T-helper 2 cell treated with Interferon-gamma antibody and Interleukin-4, amounts not matched to agents 100 ng/mL and 5 ng/mL, for 36 hours (primary cell): ENCODE measurements around the gene TSPEAR. TPM values are rescaled to one million over a fixed set of nuclear protein-coding genes. Genes with fewer than 3 reads are reported as not detected.
"Not testable (repeated sequence)": the region's sequence is repeated elsewhere in the genome, so short reads cannot be mapped to it uniquely, and the experiment has no call there.

Experiments
- intact Hi-C: fragments of 100-400 bp; cut with micrococcal nuclease; formaldehyde crosslinking; loops from one replicate; pipeline ENCODE4 v1.15.1; 2023
- total RNA-seq: library from RNA; stranded (reverse); gene quantifications from 2 replicates; pipeline ENCODE4 v1.2.3, GENCODE V29; 2022

TSPEAR gene
- total RNA-seq, 1 donor from 2014 or later, result not detected

DNA sequence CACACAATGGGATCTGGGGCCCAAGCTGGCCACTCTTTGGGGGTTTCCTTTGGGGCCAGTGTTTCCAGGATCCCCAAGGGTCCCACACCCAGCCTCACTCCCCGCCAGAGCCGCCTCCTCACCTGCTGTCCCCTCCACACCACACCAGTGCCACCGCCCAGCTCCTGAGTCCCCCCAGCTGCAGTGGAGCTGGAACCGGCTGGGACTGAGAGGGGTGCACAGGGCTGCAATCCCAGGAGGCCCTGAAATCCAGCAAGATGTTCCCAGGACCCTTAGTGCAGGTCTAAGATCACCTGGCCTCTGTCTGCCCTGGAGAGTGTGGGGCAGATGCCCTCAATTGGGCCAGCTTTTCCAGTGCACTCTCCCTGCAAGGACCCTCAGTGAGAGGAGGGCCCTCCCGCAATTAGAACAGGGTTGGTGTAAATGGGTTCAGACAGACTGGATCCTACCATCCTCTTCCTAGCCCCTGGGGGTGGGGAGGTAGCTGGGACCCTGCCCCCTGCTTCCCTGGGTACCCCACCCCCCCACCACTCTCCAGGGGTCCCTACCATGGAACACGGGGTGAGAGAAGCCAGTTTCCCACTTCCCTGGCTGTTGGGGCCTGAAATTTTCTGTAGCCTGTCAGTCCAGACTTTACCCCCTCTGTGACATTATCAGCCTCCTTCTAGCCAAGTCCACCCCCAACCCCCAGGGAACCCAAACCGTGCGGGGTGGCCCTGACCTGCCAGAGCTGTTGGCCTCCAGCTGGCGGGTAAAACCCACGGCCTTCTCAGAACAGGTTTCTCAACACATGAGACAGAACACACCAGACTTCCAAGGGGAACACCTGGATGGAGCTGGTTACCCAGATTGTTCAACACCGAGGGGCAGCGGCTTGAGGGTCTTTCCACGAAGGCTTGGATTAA, 7.4 kb downstream of the TSPEAR start:
- intact Hi-C loops, result no loop called here

DNA sequence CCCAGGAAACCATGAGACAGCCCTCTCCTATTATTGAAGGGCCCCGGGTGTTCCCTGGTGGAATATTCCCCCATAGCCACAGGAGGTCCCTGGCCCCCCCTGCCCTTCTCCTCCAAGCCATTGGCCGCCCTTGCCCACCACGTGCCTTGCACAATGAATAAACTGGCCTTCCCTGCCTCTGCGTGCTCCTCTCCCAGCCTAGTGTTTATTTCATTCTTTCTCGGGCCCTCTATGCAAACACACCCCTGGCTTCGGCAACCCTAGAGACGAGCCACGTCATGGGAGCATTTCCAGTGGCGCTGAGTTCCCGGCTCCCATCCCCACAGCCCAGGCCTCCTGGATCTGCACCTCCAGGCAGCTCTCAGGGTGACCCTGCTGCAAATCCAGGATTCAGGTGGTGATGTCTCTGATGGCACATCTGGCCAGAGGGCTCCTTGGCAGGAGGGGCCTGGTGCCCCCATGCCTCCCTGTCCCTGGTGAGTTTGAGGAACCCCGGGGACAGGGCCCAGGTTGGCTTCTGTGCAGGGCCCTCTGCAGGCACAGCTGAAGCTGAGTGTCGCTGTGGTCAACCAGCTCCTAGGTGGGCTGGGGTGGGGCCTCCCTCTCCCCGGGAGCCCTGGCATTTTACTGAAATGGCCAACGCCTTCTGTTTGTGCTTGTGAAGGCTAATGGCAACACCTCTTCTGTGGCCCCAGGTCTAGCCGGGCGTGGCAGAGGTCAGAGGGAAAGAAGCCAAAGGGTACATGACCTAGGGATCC, 8.2 kb downstream of the TSPEAR start:
- intact Hi-C loops, result no loop called here

DNA sequence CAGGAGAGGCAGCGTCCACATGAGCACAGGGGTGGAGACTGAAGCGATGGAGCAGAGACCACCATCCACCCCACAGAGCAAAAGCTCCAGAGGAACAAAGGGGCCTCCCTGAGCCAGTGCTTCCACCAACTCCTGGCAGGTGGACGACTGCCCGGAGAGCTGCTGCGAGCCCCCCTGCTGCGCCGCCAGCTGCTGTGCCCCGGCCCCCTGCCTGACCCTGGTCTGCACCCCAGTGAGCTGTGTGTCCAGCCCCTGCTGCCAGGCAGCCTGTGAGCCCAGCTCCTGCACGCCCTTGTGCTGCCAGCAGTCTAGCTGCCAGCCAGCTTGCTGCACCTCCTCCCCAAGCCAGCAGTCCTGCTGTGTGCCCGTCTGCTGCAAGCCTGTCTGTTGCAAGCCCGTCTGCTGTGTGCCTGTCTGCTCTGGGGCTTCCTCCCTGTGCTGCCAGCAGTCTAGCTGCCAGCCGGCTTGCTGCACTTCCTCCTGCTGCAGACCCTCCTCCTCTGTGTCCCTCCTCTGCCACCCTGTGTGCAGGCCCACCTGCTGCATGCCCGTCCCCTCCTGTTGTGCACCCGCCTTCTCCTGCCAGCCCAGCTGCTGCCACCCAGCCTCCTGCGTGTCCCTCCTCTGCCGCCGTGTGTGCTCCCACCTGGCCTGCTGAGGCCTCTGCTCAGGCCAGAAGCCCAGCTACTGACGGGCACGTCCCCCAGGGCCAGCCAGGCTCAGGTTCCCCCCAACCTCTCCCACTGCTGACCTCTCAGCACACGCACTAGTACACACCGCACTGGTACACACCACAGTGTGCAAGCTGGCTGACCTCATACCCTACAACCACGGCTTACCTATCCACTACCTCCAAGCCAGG, 9.0 kb downstream of the TSPEAR start:
- intact Hi-C loops, result no loop called here

DNA sequence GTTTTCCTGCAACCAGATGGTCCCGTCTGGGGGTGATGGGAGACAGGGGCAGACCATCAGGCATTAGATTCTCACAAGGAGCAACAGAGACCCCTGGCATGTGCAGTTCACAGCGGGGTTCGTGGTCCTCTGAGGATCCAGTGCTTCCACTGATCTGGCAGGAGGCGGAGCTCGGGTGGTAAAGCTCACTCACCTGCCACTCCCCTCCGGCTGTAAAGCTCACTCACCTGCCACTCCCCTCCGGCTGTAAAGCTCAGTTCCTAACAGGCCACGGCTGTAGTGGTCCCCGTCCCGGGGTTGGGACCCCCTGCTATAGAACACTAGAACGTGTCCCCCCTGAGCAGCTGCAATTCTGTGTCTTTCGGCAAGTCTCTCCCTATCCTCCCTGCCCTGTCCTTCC, 9.8 kb downstream of the TSPEAR start:
- intact Hi-C loops, result no loop called here

GRCh38 chr21:44701023-44701400, 10.4 kb downstream of the TSPEAR start:
- intact Hi-C loops, result no loop called here

- intact Hi-C loops, result no loop called here
These were observed 11.0 kb downstream of the TSPEAR start for GRCh38 chr21:44700101-44701022.

DNA sequence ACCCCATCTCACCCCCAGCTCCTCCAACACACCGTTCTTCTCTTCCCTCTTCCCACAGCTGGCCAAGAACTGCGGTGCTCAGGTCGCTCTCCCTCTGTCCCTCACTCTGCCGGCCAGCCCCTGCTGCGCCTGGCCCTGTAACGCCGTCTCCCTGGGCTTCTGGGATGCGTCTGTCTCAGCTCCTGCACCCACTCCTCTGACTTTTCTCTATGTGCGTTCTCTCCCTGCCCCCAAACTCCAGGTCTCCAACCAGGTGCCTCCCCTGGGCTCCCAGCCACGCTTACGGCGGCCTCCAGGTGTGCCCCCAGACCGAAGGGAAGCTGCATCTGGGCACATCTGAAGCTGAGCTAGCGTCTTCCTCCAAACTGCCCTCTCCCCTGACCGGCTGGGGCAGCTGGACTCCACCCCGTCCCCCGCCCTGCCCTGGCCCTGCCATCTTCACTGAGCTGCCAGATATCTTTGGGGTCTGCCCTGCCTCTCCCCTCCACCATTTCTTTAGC, 11.8 kb downstream of the TSPEAR start:
- intact Hi-C loops, result no loop called here

GRCh38 chr21:44697811-44698734, 13.3 kb downstream of the TSPEAR start:
- intact Hi-C loops, result no loop called here

DNA sequence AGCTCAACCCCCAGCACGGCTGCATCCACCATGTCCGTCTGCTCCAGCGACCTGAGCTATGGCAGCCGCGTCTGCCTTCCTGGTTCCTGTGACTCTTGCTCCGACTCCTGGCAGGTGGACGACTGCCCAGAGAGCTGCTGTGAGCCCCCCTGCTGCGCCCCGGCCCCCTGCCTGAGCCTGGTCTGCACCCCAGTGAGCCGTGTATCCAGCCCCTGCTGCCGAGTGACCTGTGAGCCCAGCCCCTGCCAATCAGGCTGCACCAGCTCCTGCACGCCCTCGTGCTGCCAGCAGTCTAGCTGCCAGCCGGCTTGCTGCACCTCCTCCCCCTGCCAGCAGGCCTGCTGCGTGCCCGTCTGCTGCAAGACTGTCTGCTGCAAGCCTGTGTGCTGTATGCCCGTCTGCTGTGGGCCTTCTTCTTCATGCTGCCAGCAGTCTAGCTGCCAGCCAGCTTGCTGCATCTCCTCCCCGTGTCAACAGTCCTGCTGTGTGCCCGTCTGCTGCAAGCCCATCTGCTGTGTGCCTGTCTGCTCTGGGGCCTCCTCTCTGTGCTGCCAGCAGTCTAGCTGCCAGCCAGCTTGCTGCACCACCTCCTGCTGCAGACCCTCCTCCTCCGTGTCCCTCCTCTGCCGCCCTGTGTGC, 14.1 kb downstream of the TSPEAR start, which contains the start of gene KRTAP10-12:
TSS of gene KRTAP10-12 (plus strand) at position 1 of the 639 bp plus-strand sequence. CDS start at position 31, 30 bp downstream.
- intact Hi-C loops, result not testable (repeated sequence)

- intact Hi-C loops, result no loop called here
These were observed 14.8 kb downstream of the TSPEAR start for GRCh38 chr21:44696572-44696971.

GRCh38 chr21:44695641-44696040, 15.7 kb downstream of the TSPEAR start:
- intact Hi-C loops, result no loop called here

- intact Hi-C loops, result no loop called here
These were observed 16.2 kb downstream of the TSPEAR start for GRCh38 chr21:44695184-44695583.

DNA sequence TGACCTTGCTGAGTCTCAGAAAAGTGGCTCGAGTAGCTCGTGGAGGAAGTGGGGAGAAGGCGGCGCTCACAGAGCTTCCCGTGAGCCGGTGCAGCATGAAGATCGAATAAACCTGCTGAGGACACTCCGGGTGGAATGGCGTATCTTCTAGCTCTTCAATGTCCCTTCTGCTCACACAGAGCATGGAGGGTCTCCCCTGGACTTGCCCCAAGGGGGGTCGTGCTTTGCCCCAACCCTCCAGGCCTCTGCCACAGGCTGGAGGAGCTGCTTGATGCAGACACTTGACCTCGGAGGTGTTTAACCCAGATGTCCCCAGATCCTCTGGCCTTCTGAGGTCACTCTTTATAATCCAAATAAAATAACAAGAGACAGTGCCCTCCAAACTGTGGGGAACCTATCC, 16.6 kb downstream of the TSPEAR start:
- intact Hi-C loops, result no loop called here

GRCh38 chr21:44692798-44693512, 18.4 kb downstream of the TSPEAR start:
- intact Hi-C loops, result no loop called here

DNA sequence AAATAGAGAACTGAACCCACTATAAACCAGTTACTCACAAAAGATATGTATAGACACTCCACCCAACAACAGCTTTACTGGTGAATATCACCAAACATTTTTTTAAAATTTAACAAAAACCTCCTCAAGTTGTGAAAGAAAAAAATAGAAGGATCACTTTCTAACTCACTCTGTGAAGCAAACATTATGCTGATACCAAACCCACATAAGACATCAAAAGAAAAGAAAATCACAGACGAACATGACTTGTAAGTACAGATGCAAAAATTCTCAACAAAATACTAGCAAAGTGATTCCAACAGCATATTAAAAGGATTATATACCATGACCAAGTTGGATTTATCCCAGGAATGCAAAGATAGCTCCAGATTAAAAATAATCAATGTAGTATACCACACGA, 19.7 kb downstream of the TSPEAR start:
- intact Hi-C loops, result no loop called here

DNA sequence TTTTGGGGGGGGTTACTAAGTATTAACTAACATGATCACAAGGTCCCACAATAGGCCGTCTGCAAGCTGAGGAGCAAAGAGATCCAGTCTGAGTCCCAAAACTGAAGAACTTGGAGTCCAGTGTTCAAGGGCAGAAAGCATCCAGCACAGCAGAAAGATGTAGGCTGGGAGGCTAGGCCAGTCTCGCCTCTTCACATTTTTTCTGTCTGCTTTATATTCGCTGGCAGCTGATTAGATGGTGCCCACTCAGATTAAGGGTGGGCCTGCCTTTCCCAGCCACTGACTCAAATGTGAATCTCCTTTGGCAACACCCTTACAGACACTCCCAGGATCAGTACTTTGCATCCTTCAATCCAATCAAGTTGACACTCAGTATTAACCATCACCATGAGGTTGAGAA, 21.6 kb downstream of the TSPEAR start:
- intact Hi-C loops, result not testable (repeated sequence)

DNA sequence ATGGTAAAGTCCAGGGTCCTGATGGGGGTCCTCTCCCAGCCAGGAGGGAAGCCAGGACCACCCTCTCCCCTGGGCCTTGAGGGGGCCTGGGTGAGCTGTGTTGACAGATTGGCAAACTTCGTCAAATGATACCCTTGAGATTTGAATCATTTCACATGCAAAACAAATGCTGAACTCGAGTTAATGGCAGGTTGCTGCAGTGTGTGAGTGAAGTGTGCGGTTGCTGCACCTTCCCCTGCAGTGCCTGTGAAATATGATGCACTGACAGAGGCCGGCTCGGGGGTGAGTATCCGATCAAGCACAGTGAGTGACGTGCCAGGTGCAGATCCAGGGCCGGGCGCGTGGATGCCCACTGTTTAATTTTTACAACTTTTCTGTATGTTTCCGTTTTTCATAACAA, 23.7 kb downstream of the TSPEAR start:
- intact Hi-C loops, result no loop called here
